SK-N-SH (cell line): ENCODE data around the gene EAF1. TPM values are rescaled to one million over a fixed set of nuclear protein-coding genes. Genes with fewer than 3 reads are reported as not detected.

ENCODE experiments used
- CTCF ChIA-PET: fragments of 300-600, 350-600 bp; formaldehyde crosslinking; extraction: SDS; loops from one replicate; lab custom pipeline; 2021; lab: Yijun Ruan, JAX
- POLR2A ChIA-PET: fragments of 350-600 bp; sonication (Branson Sonifier 250); formaldehyde crosslinking; extraction: SDS; loops from one replicate; lab custom pipeline; 2020; ENCODE audit warnings: antibody characterized with exemption, inconsistent platforms; lab: Yijun Ruan, JAX
- DNase-seq: peaks from one replicate; pipeline ENCODE4 v3.0.0; 2012
- H2AFZ ChIP-seq: fragments of 200-600 bp; sonication (generic); 2 replicates; pipeline ENCODE4 v1.8.1; 2016; ENCODE audit warnings: antibody characterized with exemption, mild to moderate bottlenecking, low read depth
- H3F3A ChIP-seq: fragments of 200-600 bp; sonication (generic); replicated peaks from 2 replicates; pipeline ENCODE3; 2016; ENCODE audit warnings: antibody characterized with exemption, mild to moderate bottlenecking; ENCODE audit not compliant: insufficient read depth
- H3K27ac ChIP-seq, 2 experiments: fragments of 200-500 bp in 1 of 2; fragments of 200-600 bp in 1 of 2; sonication (Bioruptor generic) in 1 of 2; sonication (generic), shearing (Covaris generic) in 1 of 2; 2 replicates each; pipeline versions ENCODE4 v1.5.1 to v1.6.1; 2014 to 2016; ENCODE audit warnings: low read depth in 2 of 2, inconsistent platforms in 1 of 2, low read length in 1 of 2, mild to moderate bottlenecking in 1 of 2, mixed read lengths in 1 of 2
- H3K27me3 ChIP-seq: fragments of 200-600 bp; sonication (generic), shearing (Covaris generic); 2 replicates; pipeline ENCODE4 v1.6.1; 2016; ENCODE audit warnings: mixed run types; ENCODE audit not compliant: insufficient read depth
- H3K36me3 ChIP-seq, 2 experiments: fragments of 200-500 bp in 1 of 2; fragments of 200-600 bp in 1 of 2; sonication (Bioruptor generic) in 1 of 2; sonication (generic) in 1 of 2; replicated peaks in 1 of 2; 2 replicates each; pipeline versions ENCODE3 to v1.5.1; 2014 to 2016; ENCODE audit warnings: low read length in 1 of 2, mild to moderate bottlenecking in 1 of 2; ENCODE audit not compliant: insufficient read depth in 2 of 2, control insufficient read depth in 1 of 2
- H3K4me1 ChIP-seq, 2 experiments: fragments of 200-500 bp in 1 of 2; fragments of 200-600 bp in 1 of 2; sonication (Bioruptor generic) in 1 of 2; sonication (generic), shearing (Covaris generic) in 1 of 2; 2 replicates each; pipeline versions ENCODE4 v1.5.1 to v1.6.1; 2014 to 2016; ENCODE audit warnings: low read depth in 1 of 2, low read length in 1 of 2, mixed run types in 1 of 2; ENCODE audit not compliant: insufficient read depth in 2 of 2, control insufficient read depth in 1 of 2
- H3K4me2 ChIP-seq: fragments of 200-600 bp; sonication (generic), shearing (Covaris generic); 2 replicates; pipeline ENCODE4 v1.6.1; 2017; ENCODE audit warnings: mixed run types
- H3K4me3 ChIP-seq, 2 experiments: fragments of 200-500 bp in 1 of 2; fragments of 200-600 bp in 1 of 2; sonication (Bioruptor generic) in 1 of 2; sonication (generic), shearing (Covaris generic) in 1 of 2; 2 replicates each; pipeline versions ENCODE4 v1.5.1 to v1.8.1; 2014 to 2016; ENCODE audit warnings: low read depth in 2 of 2, inconsistent platforms in 1 of 2, low read length in 1 of 2, mild to moderate bottlenecking in 1 of 2, mixed read lengths in 1 of 2, moderate library complexity in 1 of 2
- H3K79me2 ChIP-seq: fragments of 200-600 bp; sonication (generic); 2 replicates; pipeline ENCODE4 v1.8.1; 2017; ENCODE audit warnings: mild to moderate bottlenecking; ENCODE audit not compliant: insufficient read depth
- H3K9ac ChIP-seq: fragments of 200-600 bp; sonication (generic); 2 replicates; pipeline ENCODE4 v1.6.1; 2017; ENCODE audit warnings: mixed run types
- H3K9me2 ChIP-seq: fragments of 200-600 bp; sonication (generic); 2 replicates; pipeline ENCODE4 v1.6.1; 2017; ENCODE audit warnings: mixed run types
- H3K9me3 ChIP-seq: fragments of 200-600 bp; sonication (generic); 2 replicates; pipeline ENCODE4 v1.6.1; 2017; ENCODE audit warnings: mixed run types, mild to moderate bottlenecking, moderate library complexity
- H4K20me1 ChIP-seq: fragments of 200-600 bp; sonication (generic); 2 replicates; pipeline ENCODE4 v1.6.1; 2017; ENCODE audit warnings: mild to moderate bottlenecking, mixed run types; ENCODE audit not compliant: insufficient read depth
- ELF1 ChIP-seq: IDR thresholded peaks from 2 replicates; pipeline ENCODE4 v1.4.0; 2012
- FOSL2 ChIP-seq: IDR thresholded peaks from 2 replicates; pipeline ENCODE4 v1.4.0; 2012; ENCODE audit warnings: low read depth, mild to moderate bottlenecking, moderate library complexity, borderline replicate concordance
- GATA2 ChIP-seq: sonication (generic); formaldehyde crosslinking; IDR thresholded peaks from 2 replicates; pipeline ENCODE4 v1.5.0; 2020; ENCODE audit warnings: mild to moderate bottlenecking, missing genetic modification reagents
- IRF3 ChIP-seq: fragments of 150-350 bp; IDR thresholded peaks from 2 replicates; pipeline ENCODE4 v1.6.1; 2016; ENCODE audit warnings: mild to moderate bottlenecking, low read depth, low read length
- NFIC ChIP-seq: IDR thresholded peaks from 2 replicates; pipeline ENCODE4 v1.4.0; 2012; ENCODE audit warnings: borderline replicate concordance
- RAD21 ChIP-seq: IDR thresholded peaks from 2 replicates; pipeline ENCODE4 v1.6.1; 2012; ENCODE audit warnings: mild to moderate bottlenecking, low read length
- RCOR1 ChIP-seq: fragments of 150-350 bp; IDR thresholded peaks from 2 replicates; pipeline ENCODE4 v1.6.1; 2017; ENCODE audit warnings: antibody characterized with exemption, low read length
- RFX5 ChIP-seq: IDR thresholded peaks from 2 replicates; pipeline ENCODE4 v1.6.1; 2012; ENCODE audit warnings: mild to moderate bottlenecking, improper control_type of control experiment, low read length
- SIN3A ChIP-seq: IDR thresholded peaks from 2 replicates; pipeline ENCODE4 v1.6.1; 2012; ENCODE audit warnings: low read depth, mild to moderate bottlenecking, low read length, moderate library complexity, borderline replicate concordance
- TCF12 ChIP-seq: IDR thresholded peaks from 2 replicates; pipeline ENCODE4 v1.4.0; 2012
- ZBTB33 ChIP-seq: IDR thresholded peaks from 2 replicates; pipeline ENCODE4 v1.4.0; 2012; ENCODE audit warnings: low read depth, borderline replicate concordance
- WGBS: methylation state at CpG from one replicate; pipeline ENCODE4 v1.1.6; 2017; ENCODE audit warnings: low lambda C conversion rate; 5-methylcytosine and 5-hydroxymethylcytosine counted together
- polyA plus RNA-seq, 3 experiments: library from polyadenylated mRNA; depleted of rRNA; stranded (reverse); fragments of >200 nt; gene quantifications; 2 replicates each; pipeline ENCODE4 v1.2.3, GENCODE V29; 2012

EAF1 gene
- polyA plus RNA-seq, 1 of the 3 experiments (the other 2 are of a cell fraction), result 10.0 TPM

- H3K9me2 ChIP-seq, result no peaks in the 10 kb centered on the region
- H3K4me2 ChIP-seq, result no peak overlapping the region
- H3K4me1 ChIP-seq, result peaks cover 0 to under 1% of the 10 kb centered on the region in 2 experiments; a peak in 1 of 4 replicates
- H3K9me3 ChIP-seq, result no peaks in the 10 kb centered on the region
- TF ChIP-seq ELF1 (no peak), ZBTB33 (no peak), NFIC (no peak), FOSL2 (no peak), TCF12 (no peak), RAD21 (no peak), SIN3A (no peak), RFX5 (no peak), RCOR1 (no peak), GATA2 (CRISPR knock-in tag) (no peak)
- POLR2A ChIA-PET, result no interaction called here
- peaks cover 0 to 3% of the 10 kb centered on the region in 2 experiments for H3K36me3 ChIP-seq
- no peak for DNase-seq
- H2AFZ ChIP-seq, result no peak overlapping the region
- no peak overlapping the region for H3K4me3 ChIP-seq
- CTCF ChIA-PET, result interaction anchor here (1.1 to 1.3 kb wide), 4 partner anchors 12 to 188 kb away, joined by 3 read pairs; no protein-coding TSS in a partner anchor
- no peaks in the 10 kb centered on the region for H4K20me1 ChIP-seq
- no peaks in the 10 kb centered on the region for H3F3A ChIP-seq
- H3K79me2 ChIP-seq, result no peaks in the 10 kb centered on the region
- H3K27ac ChIP-seq, result no peak overlapping the region
- no peak overlapping the region for H3K9ac ChIP-seq
- no peaks in the 10 kb centered on the region for H3K27me3 ChIP-seq
These were observed 27.6 kb downstream of the EAF1 start for GRCh38 chr3:15454965-15455364.

- no peak for TF ChIP-seq IRF3
- Histone ChIP-seq H3K27ac (no peak overlapping the region), H3K9me2 (no peaks in the 10 kb centered on the region), H3K4me3 (no peak overlapping the region), H3K4me1 (peaks cover 0 to 8% of the 10 kb centered on the region in 2 experiments; a peak in 2 of 4 replicates), H4K20me1 (no peaks in the 10 kb centered on the region), H3K27me3 (no peaks in the 10 kb centered on the region), H3F3A (no peaks in the 10 kb centered on the region), H3K9me3 (no peaks in the 10 kb centered on the region), H2AFZ (no peak overlapping the region), H3K9ac (no peak overlapping the region), H3K4me2 (no peak overlapping the region), H3K79me2 (no peaks in the 10 kb centered on the region), H3K36me3 (peaks cover 0 to 3% of the 10 kb centered on the region in 2 experiments)
- ChIA-PET CTCF (interaction anchor here (1.3 kb wide), 1 partner anchor 101 kb away, joined by 3 read pairs; no protein-coding TSS in a partner anchor), POLR2A (no interaction called here)
- WGBS, result 83% methylated on average over 1 of the region's 7 CpGs
- DNase-seq, result no peak
These were observed 28.4 kb downstream of the EAF1 start for GRCh38 chr3:15455756-15456155.
